ENCODE measurements around the gene CLVS2. TPM values are rescaled to one million over a fixed set of nuclear protein-coding genes. Genes with fewer than 3 reads are reported as not detected.

Gene CLVS2
- total and polyA plus RNA-seq, 2 donors (not counting 1 experiment from before 2014, with no cell fraction given) = under 0.01 TPM; not detected in 1

GRCh38 chr6:123044341-123044860 lies 48.4 kb downstream of the CLVS2 start:
- TF ChIP-seq EZH2 (IDR thresholded peaks at IDR 0.05; ENCODE audit: low read length, missing control alignments) (no peak), CTCF (conservative IDR thresholded peaks at IDR 0.05 in 1 of 2, IDR thresholded peaks at IDR 0.05 in 1 of 2; ENCODE audit: low read depth in 1 of 2, low read length in 2 of 2) (no peak)
- Histone ChIP-seq H3K4me1 (ENCODE audit: control insufficient read depth, extremely low read depth, insufficient read depth, low read length) (no peaks in the 10 kb centered on the region), H3K79me2 (ENCODE audit: control insufficient read depth, insufficient read depth, low read length) (no peaks in the 10 kb centered on the region), H3K9me3 (ENCODE audit: control insufficient read depth, insufficient read depth, low read depth, low read length) (no peaks in the 10 kb centered on the region), H2AFZ (ENCODE audit: low read length) (no peak overlapping the region), H4K20me1 (ENCODE audit: control insufficient read depth, extremely low read depth, insufficient read depth, low read length) (no peaks in the 10 kb centered on the region), H3K9ac (ENCODE audit: insufficient read depth, low read length) (no peak overlapping the region), H3K4me2 (ENCODE audit: extremely low read depth, insufficient read depth, low read length) (no peak overlapping the region), H3K27me3 (ENCODE audit: control insufficient read depth, insufficient read depth, low read length) (no peaks in the 10 kb centered on the region), H3K4me3 (replicated peaks in 1 of 4; ENCODE audit: control extremely low read depth in 1 of 4, insufficient read depth in 1 of 4, low read depth in 3 of 4, low read length in 4 of 4) (no peak overlapping the region), H3K27ac (ENCODE audit: insufficient read depth, low read length) (no peak overlapping the region), H3K36me3 (ENCODE audit: control insufficient read depth, insufficient read depth, low read length) (no peaks in the 10 kb centered on the region)
- DNase-seq (ENCODE audit: low read depth in 2 of 2) = no peak

- H3K9ac ChIP-seq (ENCODE audit: insufficient read depth, low read length) = no peak overlapping the region
- H3K36me3 ChIP-seq (ENCODE audit: control insufficient read depth, insufficient read depth, low read length) = no peaks in the 10 kb centered on the region
- H2AFZ ChIP-seq (ENCODE audit: low read length) = no peak overlapping the region
- no peak overlapping the region for H3K4me2 ChIP-seq (ENCODE audit: extremely low read depth, insufficient read depth, low read length)
- H4K20me1 ChIP-seq (ENCODE audit: control insufficient read depth, extremely low read depth, insufficient read depth, low read length) = no peaks in the 10 kb centered on the region
- no peaks in the 10 kb centered on the region for H3K27me3 ChIP-seq (ENCODE audit: control insufficient read depth, insufficient read depth, low read length)
- DNase-seq (ENCODE audit: low read depth in 2 of 2) = no peak
- H3K79me2 ChIP-seq (ENCODE audit: control insufficient read depth, insufficient read depth, low read length) = no peaks in the 10 kb centered on the region
- no peaks in the 10 kb centered on the region for H3K9me3 ChIP-seq (ENCODE audit: control insufficient read depth, insufficient read depth, low read depth, low read length)
- TF ChIP-seq EZH2 (IDR thresholded peaks at IDR 0.05; ENCODE audit: low read length, missing control alignments) (no peak), CTCF (conservative IDR thresholded peaks at IDR 0.05 in 1 of 2, IDR thresholded peaks at IDR 0.05 in 1 of 2; ENCODE audit: low read depth in 1 of 2, low read length in 2 of 2) (no peak)
- no peak overlapping the region for H3K27ac ChIP-seq (ENCODE audit: insufficient read depth, low read length)
- no peaks in the 10 kb centered on the region for H3K4me1 ChIP-seq (ENCODE audit: control insufficient read depth, extremely low read depth, insufficient read depth, low read length)
- H3K4me3 ChIP-seq (replicated peaks in 1 of 4; ENCODE audit: control extremely low read depth in 1 of 4, insufficient read depth in 1 of 4, low read depth in 3 of 4, low read length in 4 of 4) = no peak overlapping the region
Observed at GRCh38 chr6:123053602-123054225, 57.7 kb downstream of the CLVS2 start.

GRCh38 chr6:123055256-123055655 lies 59.2 kb downstream of the CLVS2 start:
- no peak overlapping the region for H3K4me2 ChIP-seq (ENCODE audit: extremely low read depth, insufficient read depth, low read length)
- TF ChIP-seq EZH2 (IDR thresholded peaks at IDR 0.05; ENCODE audit: low read length, missing control alignments) (no peak), CTCF (conservative IDR thresholded peaks at IDR 0.05 in 1 of 2, IDR thresholded peaks at IDR 0.05 in 1 of 2; ENCODE audit: low read depth in 1 of 2, low read length in 2 of 2) (no peak)

More at GRCh38 chr6:123055256-123055655, 59.2 kb downstream of the CLVS2 start:
- Histone ChIP-seq H3K9me3 (ENCODE audit: control insufficient read depth, insufficient read depth, low read depth, low read length) (no peaks in the 10 kb centered on the region), H2AFZ (ENCODE audit: low read length) (no peak overlapping the region), H3K4me3 (replicated peaks in 1 of 4; ENCODE audit: control extremely low read depth in 1 of 4, insufficient read depth in 1 of 4, low read depth in 3 of 4, low read length in 4 of 4) (no peak overlapping the region), H3K4me1 (ENCODE audit: control insufficient read depth, extremely low read depth, insufficient read depth, low read length) (no peaks in the 10 kb centered on the region), H3K27me3 (ENCODE audit: control insufficient read depth, insufficient read depth, low read length) (no peaks in the 10 kb centered on the region), H3K36me3 (ENCODE audit: control insufficient read depth, insufficient read depth, low read length) (no peaks in the 10 kb centered on the region), H3K27ac (ENCODE audit: insufficient read depth, low read length) (no peak overlapping the region), H3K79me2 (ENCODE audit: control insufficient read depth, insufficient read depth, low read length) (no peaks in the 10 kb centered on the region), H3K9ac (ENCODE audit: insufficient read depth, low read length) (no peak overlapping the region), H4K20me1 (ENCODE audit: control insufficient read depth, extremely low read depth, insufficient read depth, low read length) (no peaks in the 10 kb centered on the region)
- DNase-seq (ENCODE audit: low read depth in 2 of 2) = no peak
